ENCODE results near the gene GMNN. TPM values are rescaled to one million over a fixed set of nuclear protein-coding genes. Genes with fewer than 3 reads are reported as not detected.

The GMNN gene
- total RNA-seq, 4 donors from 2014 or later = 4.5 to 12.8 (median 7.4) TPM

GRCh38 chr6:24809728-24810127 lies 35.0 kb downstream of the GMNN start:
- ATAC-seq (ENCODE audit: low FRiP score) = no peak
- no peak for DNase-seq (ENCODE audit: low spot score)
- TF ChIP-seq CTCF (IDR thresholded peaks at IDR 0.05) = no peak

- ATAC-seq (ENCODE audit: low FRiP score) = no peak
- DNase-seq (ENCODE audit: low spot score) = no peak
- no peak for TF ChIP-seq CTCF (IDR thresholded peaks at IDR 0.05)
Observed at GRCh38 chr6:24818346-24818745, 43.6 kb downstream of the GMNN start.

GRCh38 chr6:24821860-24822444 lies 47.2 kb downstream of the GMNN start:
- no peak for TF ChIP-seq CTCF (IDR thresholded peaks at IDR 0.05)
- DNase-seq (ENCODE audit: low spot score) (no peak), ATAC-seq (ENCODE audit: low FRiP score) (no peak)

GRCh38 chr6:24822696-24823095 lies 48.0 kb downstream of the GMNN start:
- no peak for ATAC-seq (ENCODE audit: low FRiP score)

GRCh38 chr6:24823185-24823584 lies 48.4 kb downstream of the GMNN start:
- DNase-seq (ENCODE audit: low spot score) (no peak), ATAC-seq (ENCODE audit: low FRiP score) (no peak)
- TF ChIP-seq CTCF (IDR thresholded peaks at IDR 0.05) = no peak

More at GRCh38 chr6:24822696-24823095, 48.0 kb downstream of the GMNN start:
- DNase-seq (ENCODE audit: low spot score) = no peak
- TF ChIP-seq CTCF (IDR thresholded peaks at IDR 0.05) = no peak

GRCh38 chr6:24824142-24824938 lies 49.6 kb downstream of the GMNN start:
- no peak for TF ChIP-seq CTCF (IDR thresholded peaks at IDR 0.05)
- DNase-seq (ENCODE audit: low spot score) (no peak), ATAC-seq (ENCODE audit: low FRiP score) (no peak)
